Measurements from ENCODE around the gene CLEC12A.

The CLEC12A gene

DNA sequence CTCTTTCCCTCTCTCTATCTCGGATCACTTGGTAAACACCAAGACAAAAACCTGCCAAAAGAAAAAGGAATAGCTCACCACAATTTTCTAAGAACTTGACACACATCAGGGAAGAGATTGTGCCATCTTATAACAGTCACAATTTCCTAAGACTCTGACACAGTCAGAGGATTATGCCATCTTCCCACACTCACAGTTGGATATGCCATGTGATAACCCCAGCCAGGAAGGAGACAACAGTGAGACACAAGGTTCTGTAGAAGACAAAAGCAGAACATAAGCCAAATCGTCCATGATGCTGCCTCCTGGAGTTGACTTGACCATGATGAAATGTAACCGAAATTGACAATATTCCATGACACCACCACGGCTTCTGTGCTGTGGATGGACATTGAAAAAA is 56.5 kb downstream of the CLEC12A start:
- in situ Hi-C loops (cut with MboI; ENCODE audit: low pct_unique_long_range_greater_than_20kb, low sequenced_read_pairs, unreplicated experiment): loop anchor here (25.0 kb wide), 1 partner anchor 110 kb away; the partner anchor contains the start of gene CLEC7A
- no peak for DNase-seq (ENCODE audit: low spot score)
- TF ChIP-seq, protein P1, sequence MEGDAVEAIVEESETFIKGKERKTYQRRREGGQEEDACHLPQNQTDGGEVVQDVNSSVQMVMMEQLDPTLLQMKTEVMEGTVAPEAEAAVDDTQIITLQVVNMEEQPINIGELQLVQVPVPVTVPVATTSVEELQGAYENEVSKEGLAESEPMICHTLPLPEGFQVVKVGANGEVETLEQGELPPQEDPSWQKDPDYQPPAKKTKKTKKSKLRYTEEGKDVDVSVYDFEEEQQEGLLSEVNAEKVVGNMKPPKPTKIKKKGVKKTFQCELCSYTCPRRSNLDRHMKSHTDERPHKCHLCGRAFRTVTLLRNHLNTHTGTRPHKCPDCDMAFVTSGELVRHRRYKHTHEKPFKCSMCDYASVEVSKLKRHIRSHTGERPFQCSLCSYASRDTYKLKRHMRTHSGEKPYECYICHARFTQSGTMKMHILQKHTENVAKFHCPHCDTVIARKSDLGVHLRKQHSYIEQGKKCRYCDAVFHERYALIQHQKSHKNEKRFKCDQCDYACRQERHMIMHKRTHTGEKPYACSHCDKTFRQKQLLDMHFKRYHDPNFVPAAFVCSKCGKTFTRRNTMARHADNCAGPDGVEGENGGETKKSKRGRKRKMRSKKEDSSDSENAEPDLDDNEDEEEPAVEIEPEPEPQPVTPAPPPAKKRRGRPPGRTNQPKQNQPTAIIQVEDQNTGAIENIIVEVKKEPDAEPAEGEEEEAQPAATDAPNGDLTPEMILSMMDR (IDR thresholded peaks at IDR 0.05; ENCODE audit: extremely low read depth, insufficient read depth, missing control alignments): no peak

GRCh38 chr12:10030446-10030845 is 59.2 kb downstream of the CLEC12A start, which contains the start of gene CLEC9A:
CLEC9A (plus strand) TSS chr12:10030682; CDS start chr12:10052688, 22,006 bp downstream.
- DNase-seq (ENCODE audit: low spot score): no peak
- TF ChIP-seq, protein P1 (IDR thresholded peaks at IDR 0.05; ENCODE audit: extremely low read depth, insufficient read depth, missing control alignments): no peak
- in situ Hi-C loops (cut with MboI; ENCODE audit: low pct_unique_long_range_greater_than_20kb, low sequenced_read_pairs, unreplicated experiment): loop anchor here (25.0 kb wide), 1 partner anchor 107 kb away; the partner anchor contains the start of gene CLEC7A

DNA sequence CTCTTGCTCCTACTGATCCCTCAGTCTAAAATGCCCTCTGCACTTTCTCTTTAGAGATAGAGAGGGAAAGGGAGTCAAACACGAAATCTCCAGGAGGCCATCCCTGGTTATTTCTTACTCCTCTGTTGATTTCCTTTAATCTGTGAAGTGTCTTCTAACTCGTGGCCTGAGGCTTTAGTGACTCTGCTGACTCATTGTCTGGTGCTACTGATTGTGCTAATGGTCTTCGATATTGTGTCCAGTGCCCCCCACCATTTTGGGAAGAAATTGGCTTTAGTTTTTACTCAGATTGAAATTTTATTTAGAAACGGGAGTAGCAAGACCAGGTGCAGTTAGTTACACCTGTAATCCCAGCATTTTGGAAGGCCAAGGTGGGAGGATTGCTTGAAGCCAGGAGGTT is 60.1 kb downstream of the CLEC12A start:
- TF ChIP-seq, protein P1 (IDR thresholded peaks at IDR 0.05; ENCODE audit: extremely low read depth, insufficient read depth, missing control alignments): no peak
- in situ Hi-C loops (cut with MboI; ENCODE audit: low pct_unique_long_range_greater_than_20kb, low sequenced_read_pairs, unreplicated experiment): loop anchor here (25.0 kb wide), 1 partner anchor 106 kb away; the partner anchor contains the start of gene CLEC7A
- no peak for DNase-seq (ENCODE audit: low spot score)

- TF ChIP-seq, protein P1 (IDR thresholded peaks at IDR 0.05; ENCODE audit: extremely low read depth, insufficient read depth, missing control alignments): no peak
- DNase-seq (ENCODE audit: low spot score): no peak
- in situ Hi-C loops (cut with MboI; ENCODE audit: low pct_unique_long_range_greater_than_20kb, low sequenced_read_pairs, unreplicated experiment): loop anchor here (25.0 kb wide), 1 partner anchor 106 kb away; the partner anchor contains the start of gene CLEC7A
Observed at GRCh38 chr12:10031771-10032175, 60.6 kb downstream of the CLEC12A start.

GRCh38 chr12:10033783-10034545 is 62.8 kb downstream of the CLEC12A start:
- TF ChIP-seq, protein P1 (IDR thresholded peaks at IDR 0.05; ENCODE audit: extremely low read depth, insufficient read depth, missing control alignments): peak; percentile 49
- peak; percentile 32 for DNase-seq (ENCODE audit: low spot score)
- in situ Hi-C loops (cut with MboI; ENCODE audit: low pct_unique_long_range_greater_than_20kb, low sequenced_read_pairs, unreplicated experiment): loop anchor here (25.0 kb wide), 1 partner anchor 103 kb away; the partner anchor contains the start of gene CLEC7A

Data from GM13977 (cell line).